Fibroblast of pulmonary artery (primary cell): ENCODE data around the gene PRTG.

Experiments
- DNase-seq: peaks from one replicate; pipeline ENCODE4 v3.0.0-alpha.2; 2010; ENCODE audit warnings: low read depth
- H3K4me3 ChIP-seq: replicated peaks from 2 replicates; pipeline ENCODE4 v1.5.1; 2011; ENCODE audit warnings: low read depth, mild to moderate bottlenecking, control low read depth, low read length, moderate library complexity
- TF ChIP-seq, protein P1 (sequence below): IDR thresholded peaks from 2 replicates; pipeline ENCODE4 v1.5.1; 2011; ENCODE audit warnings: mild to moderate bottlenecking, control low read depth, low read length, inconsistent platforms; ENCODE audit errors: missing control alignments

Gene PRTG

DNA sequence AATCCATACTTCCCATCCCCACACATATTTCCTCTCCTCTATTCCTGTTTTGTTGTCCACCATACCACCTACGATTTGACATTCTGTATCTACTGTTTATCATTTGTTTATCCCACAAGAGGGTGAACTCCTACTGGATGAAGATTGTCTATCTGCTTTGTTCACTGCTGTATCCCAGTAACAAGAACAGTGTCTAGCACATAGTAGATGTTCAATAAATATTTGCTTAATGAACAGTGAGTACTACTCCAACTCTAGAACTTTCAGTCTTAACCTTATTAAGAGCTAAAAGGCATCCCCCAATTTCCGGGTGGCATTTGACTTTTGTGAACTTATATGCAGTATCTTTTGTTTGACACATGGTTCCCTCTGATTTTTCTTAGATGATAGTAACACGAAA, 156.1 kb downstream of the PRTG start:
- H3K4me3 ChIP-seq, result peak overlapping the region; percentile 70
- TF ChIP-seq, protein P1, sequence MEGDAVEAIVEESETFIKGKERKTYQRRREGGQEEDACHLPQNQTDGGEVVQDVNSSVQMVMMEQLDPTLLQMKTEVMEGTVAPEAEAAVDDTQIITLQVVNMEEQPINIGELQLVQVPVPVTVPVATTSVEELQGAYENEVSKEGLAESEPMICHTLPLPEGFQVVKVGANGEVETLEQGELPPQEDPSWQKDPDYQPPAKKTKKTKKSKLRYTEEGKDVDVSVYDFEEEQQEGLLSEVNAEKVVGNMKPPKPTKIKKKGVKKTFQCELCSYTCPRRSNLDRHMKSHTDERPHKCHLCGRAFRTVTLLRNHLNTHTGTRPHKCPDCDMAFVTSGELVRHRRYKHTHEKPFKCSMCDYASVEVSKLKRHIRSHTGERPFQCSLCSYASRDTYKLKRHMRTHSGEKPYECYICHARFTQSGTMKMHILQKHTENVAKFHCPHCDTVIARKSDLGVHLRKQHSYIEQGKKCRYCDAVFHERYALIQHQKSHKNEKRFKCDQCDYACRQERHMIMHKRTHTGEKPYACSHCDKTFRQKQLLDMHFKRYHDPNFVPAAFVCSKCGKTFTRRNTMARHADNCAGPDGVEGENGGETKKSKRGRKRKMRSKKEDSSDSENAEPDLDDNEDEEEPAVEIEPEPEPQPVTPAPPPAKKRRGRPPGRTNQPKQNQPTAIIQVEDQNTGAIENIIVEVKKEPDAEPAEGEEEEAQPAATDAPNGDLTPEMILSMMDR, result no peak
- DNase-seq, result no peak

DNA sequence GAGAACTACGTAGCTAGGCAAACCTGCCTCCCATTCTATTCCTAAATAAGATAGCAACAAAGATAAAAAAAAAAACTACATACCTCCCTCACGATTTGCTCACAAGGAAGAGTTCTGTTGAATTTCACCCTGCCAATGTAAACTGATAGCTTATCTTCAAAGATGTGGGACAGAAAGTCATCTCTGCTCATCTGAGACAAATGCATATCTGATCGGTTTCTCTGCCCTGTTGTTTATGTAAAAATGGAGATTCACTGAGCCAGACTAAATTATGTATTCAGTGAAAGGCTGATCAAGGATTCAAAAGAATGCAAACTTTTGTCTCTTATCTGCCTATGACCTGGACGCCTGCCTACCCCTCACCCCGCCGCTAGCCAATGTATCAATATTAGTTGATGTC, 166.0 kb downstream of the PRTG start:
- TF ChIP-seq, protein P1, result no peak
- no peak overlapping the region for H3K4me3 ChIP-seq
- no peak for DNase-seq

- TF ChIP-seq, protein P1, result no peak
- H3K4me3 ChIP-seq, result no peak overlapping the region
- no peak for DNase-seq
Observed at GRCh38 chr15:55574096-55574495, 168.9 kb downstream of the PRTG start.

GRCh38 chr15:55573224-55573623, 169.7 kb downstream of the PRTG start:
- TF ChIP-seq, protein P1, result no peak
- DNase-seq, result no peak
- H3K4me3 ChIP-seq, result no peak overlapping the region

GRCh38 chr15:55564347-55565145, 178.4 kb downstream of the PRTG start:
- no peak overlapping the region for H3K4me3 ChIP-seq
- no peak for DNase-seq
- TF ChIP-seq, protein P1, result peak; percentile 11

DNA sequence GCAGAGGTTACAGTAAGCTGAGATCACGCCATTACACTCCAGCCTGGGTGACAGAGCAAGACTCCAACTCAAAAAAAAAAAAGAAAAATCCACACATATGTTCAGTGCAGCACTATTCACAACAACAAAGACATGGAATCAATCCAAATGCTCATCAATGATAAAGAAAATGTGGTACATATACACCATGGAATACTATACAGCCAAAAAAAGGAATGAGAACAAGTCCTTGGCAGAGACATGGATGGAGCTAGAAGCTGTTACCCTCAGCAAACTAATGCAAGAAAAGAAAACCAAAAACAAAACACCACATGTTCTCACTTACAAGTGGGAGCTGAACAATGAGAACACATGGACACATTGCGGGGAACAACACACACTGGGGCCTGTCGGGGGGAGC, 180.4 kb downstream of the PRTG start:
- TF ChIP-seq, protein P1, result no peak
- no peak for DNase-seq

More for the DNA sequence above, 180.4 kb downstream of the PRTG start:
- no peak overlapping the region for H3K4me3 ChIP-seq
